ENCODE data around the gene LSM12.
"Not testable (repeated sequence)": the region's sequence is repeated elsewhere in the genome, so short reads cannot be mapped to it uniquely, and the experiment has no call there.

The LSM12 gene

GRCh38 chr17:44075598-44076293, 9.3 kb upstream of the LSM12 start:
- no peak for DNase-seq

- no peak for DNase-seq
These were observed 8.4 kb upstream of the LSM12 start for GRCh38 chr17:44074911-44075285.

- DNase-seq: no peak
These were observed 7.9 kb upstream of the LSM12 start for GRCh38 chr17:44074231-44074910.

GRCh38 chr17:44071772-44072171, 5.3 kb upstream of the LSM12 start:
- DNase-seq: no peak

GRCh38 chr17:44071198-44071520, 4.7 kb upstream of the LSM12 start:
- no peak for DNase-seq

- DNase-seq: peak; percentile 87
These were observed 4.2 kb upstream of the LSM12 start, which contains the start of gene G6PC3 for GRCh38 chr17:44070455-44071197. TSS of gene G6PC3 (plus strand) at chr17:44070735. CDS start at chr17:44070966, 231 bp downstream.

- DNase-seq: no peak
These were observed 3.5 kb upstream of the LSM12 start for GRCh38 chr17:44069974-44070454.

GRCh38 chr17:44067545-44067940, 1.1 kb upstream of the LSM12 start:
- DNase-seq: no peak

- no peak for DNase-seq
These were observed 735 bp downstream of the LSM12 start for GRCh38 chr17:44065668-44066203.

GRCh38 chr17:44063704-44064639, 2.5 kb downstream of the LSM12 start:
- no peak for DNase-seq

- no peak for DNase-seq
These were observed 3.6 kb downstream of the LSM12 start for GRCh38 chr17:44062871-44063270.

- no peak for DNase-seq
These were observed 5.0 kb downstream of the LSM12 start for GRCh38 chr17:44061446-44061845.

- no peak for DNase-seq
These were observed 7.2 kb downstream of the LSM12 start for GRCh38 chr17:44059101-44059892.

GRCh38 chr17:44053125-44053872, 13.2 kb downstream of the LSM12 start:
- no peak for DNase-seq

GRCh38 chr17:44049294-44050060, 17.0 kb downstream of the LSM12 start:
- DNase-seq: no peak

GRCh38 chr17:44046893-44047292, 19.6 kb downstream of the LSM12 start:
- DNase-seq: not testable (repeated sequence)

- DNase-seq: no peak
These were observed 21.0 kb downstream of the LSM12 start for GRCh38 chr17:44045486-44045885.

- DNase-seq: no peak
These were observed 22.4 kb downstream of the LSM12 start for GRCh38 chr17:44044071-44044470.

- DNase-seq: no peak
These were observed 23.2 kb downstream of the LSM12 start for GRCh38 chr17:44043272-44043696.
